ENCODE results near the gene TCF23.
A peak's percentile ranks its signal among the peaks of the same experiment; 100 is the strongest.

Gene TCF23

DNA sequence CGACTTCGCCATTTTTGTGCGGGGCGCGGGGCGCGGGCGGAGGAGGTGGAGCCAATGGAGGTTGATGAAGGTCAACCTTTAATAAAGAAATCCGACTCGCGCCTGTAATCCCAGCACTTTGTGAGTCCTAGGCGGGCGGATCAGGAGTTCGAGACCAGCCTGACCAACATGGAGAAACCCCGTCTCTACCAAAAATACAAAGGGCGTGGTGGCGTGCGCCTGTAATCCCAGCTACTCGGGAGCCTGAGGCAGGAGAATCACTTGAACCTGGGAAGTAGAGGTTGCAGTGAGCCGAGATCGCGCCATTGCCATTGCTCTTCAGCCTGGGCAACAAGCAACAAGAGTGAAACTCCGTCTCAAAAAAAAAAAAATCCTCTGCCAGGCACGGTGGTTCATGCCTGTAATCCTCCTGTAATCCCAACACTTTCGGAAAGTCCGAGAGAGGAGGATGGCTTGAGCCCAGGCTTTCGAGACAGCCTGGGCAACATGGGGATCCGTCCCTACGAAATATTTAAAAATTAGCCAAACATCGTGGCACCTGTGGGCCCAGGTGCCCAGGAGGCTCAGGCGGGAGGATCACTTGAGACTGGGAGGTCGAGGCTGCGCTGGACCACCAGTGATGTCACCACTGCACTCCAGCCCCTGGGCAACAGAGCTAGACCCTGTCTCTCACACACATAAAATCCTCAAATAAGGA, 13.9 kb upstream of the TCF23 start:
- Histone ChIP-seq H3K9ac (ENCODE audit: low read length) (peak overlapping the region; percentile 60), H3K27me3 (ENCODE audit: control insufficient read depth in 1 of 2, insufficient read depth in 1 of 2, low read length in 2 of 2) (peaks cover 3 to 10% of the 10 kb centered on the region in 2 experiments), H3K4me1 (ENCODE audit: control insufficient read depth, insufficient read depth, low read depth, low read length) (peaks cover 17% of the 10 kb centered on the region), H2BK120ac (ENCODE audit: low read depth, low read length) (no peak overlapping the region), H3K27ac (ENCODE audit: low read length, poor library complexity, severe bottlenecking) (no peak overlapping the region), H3K23ac (ENCODE audit: low read length in 2 of 2) (no peak overlapping the region), H2BK12ac (ENCODE audit: low read length in 2 of 2) (no peak overlapping the region), H2BK5ac (ENCODE audit: low read depth, low read length, poor library complexity, severe bottlenecking) (no peak overlapping the region), H4K91ac (ENCODE audit: low read length) (peak overlapping the region; percentile 19), H3K4me3 (ENCODE audit: insufficient read depth in 1 of 2, low read depth in 1 of 2, low read length in 2 of 2) (peak overlapping the region in 1 of 2 experiments; percentile 93), H3K36me3 (ENCODE audit: control insufficient read depth in 1 of 2, insufficient read depth in 2 of 2, low read depth in 1 of 2, low read length in 2 of 2) (peaks cover 33 to 34% of the 10 kb centered on the region in 2 experiments), H3K18ac (ENCODE audit: low read depth in 1 of 2, low read length in 2 of 2) (no peak overlapping the region), H3K4me2 (ENCODE audit: low read length, poor library complexity, severe bottlenecking) (peak overlapping the region; percentile 44), H2BK15ac (ENCODE audit: low read depth, poor library complexity, severe bottlenecking) (peak overlapping the region; percentile 62), H2AK5ac (ENCODE audit: low read length, severe bottlenecking) (no peak overlapping the region), H3K4ac (ENCODE audit: low read depth in 1 of 2, low read length in 2 of 2) (no peak overlapping the region), H2AFZ (ENCODE audit: low read depth, low read length) (peak overlapping the region; percentile 60), H4K8ac (ENCODE audit: low read length) (peak overlapping the region; percentile 21), H3K79me1 (replicated peaks; ENCODE audit: low read length, poor library complexity, severe bottlenecking) (peaks cover 23% of the 10 kb centered on the region), H3K9me3 (ENCODE audit: control insufficient read depth, low read length) (no peaks in the 10 kb centered on the region), H3K14ac (ENCODE audit: low read length in 2 of 2) (no peak overlapping the region)
- 55% methylated on average over 32 of the region's 33 CpGs for WGBS
- no peak for DNase-seq

DNA sequence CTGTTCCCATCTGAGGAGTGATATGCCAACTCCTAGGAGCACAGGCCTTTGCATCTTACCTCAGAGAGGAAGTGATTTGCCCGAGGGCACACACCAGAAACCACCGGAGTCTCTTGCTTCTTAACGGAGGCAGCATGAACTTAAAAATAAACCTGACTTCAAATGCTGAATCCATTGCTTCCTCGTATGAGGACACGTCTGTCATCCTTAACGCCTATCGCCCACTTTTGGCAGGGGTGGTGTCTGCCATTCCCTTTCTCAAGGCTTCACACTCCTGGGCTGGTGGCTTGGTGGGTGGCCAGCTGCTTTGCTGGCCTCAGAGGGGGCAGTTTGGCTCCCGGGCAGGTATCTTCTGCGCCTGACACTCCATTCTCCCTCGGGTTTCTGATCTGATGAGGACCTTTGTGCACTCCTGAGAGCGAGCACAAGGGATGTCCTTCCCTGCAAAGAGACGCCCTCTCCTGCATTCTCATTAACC, 13.3 kb upstream of the TCF23 start:
- Histone ChIP-seq H3K4ac (ENCODE audit: low read depth in 1 of 2, low read length in 2 of 2) (no peak overlapping the region), H3K9me3 (ENCODE audit: control insufficient read depth, low read length) (no peaks in the 10 kb centered on the region), H2BK15ac (ENCODE audit: low read depth, poor library complexity, severe bottlenecking) (no peak overlapping the region), H4K8ac (ENCODE audit: low read length) (no peak overlapping the region), H4K91ac (ENCODE audit: low read length) (no peak overlapping the region), H2BK12ac (ENCODE audit: low read length in 2 of 2) (no peak overlapping the region), H3K14ac (ENCODE audit: low read length in 2 of 2) (no peak overlapping the region), H3K36me3 (ENCODE audit: control insufficient read depth in 1 of 2, insufficient read depth in 2 of 2, low read depth in 1 of 2, low read length in 2 of 2) (peaks cover 27 to 29% of the 10 kb centered on the region in 2 experiments), H3K18ac (ENCODE audit: low read depth in 1 of 2, low read length in 2 of 2) (no peak overlapping the region), H3K27ac (ENCODE audit: low read length, poor library complexity, severe bottlenecking) (no peak overlapping the region), H3K23ac (ENCODE audit: low read length in 2 of 2) (no peak overlapping the region), H3K79me1 (replicated peaks; ENCODE audit: low read length, poor library complexity, severe bottlenecking) (peaks cover 20% of the 10 kb centered on the region), H3K4me1 (ENCODE audit: control insufficient read depth, insufficient read depth, low read depth, low read length) (peaks cover 17% of the 10 kb centered on the region), H3K4me2 (ENCODE audit: low read length, poor library complexity, severe bottlenecking) (no peak overlapping the region), H2AFZ (ENCODE audit: low read depth, low read length) (no peak overlapping the region), H3K4me3 (ENCODE audit: insufficient read depth in 1 of 2, low read depth in 1 of 2, low read length in 2 of 2) (no peak overlapping the region), H2BK120ac (ENCODE audit: low read depth, low read length) (no peak overlapping the region), H2AK5ac (ENCODE audit: low read length, severe bottlenecking) (no peak overlapping the region), H2BK5ac (ENCODE audit: low read depth, low read length, poor library complexity, severe bottlenecking) (no peak overlapping the region), H3K27me3 (ENCODE audit: control insufficient read depth in 1 of 2, insufficient read depth in 1 of 2, low read length in 2 of 2) (peaks cover 3 to 10% of the 10 kb centered on the region in 2 experiments), H3K9ac (ENCODE audit: low read length) (no peak overlapping the region)
- DNase-seq, result no peak
- WGBS, result 97% methylated on average over 12 of the region's 12 CpGs

DNA sequence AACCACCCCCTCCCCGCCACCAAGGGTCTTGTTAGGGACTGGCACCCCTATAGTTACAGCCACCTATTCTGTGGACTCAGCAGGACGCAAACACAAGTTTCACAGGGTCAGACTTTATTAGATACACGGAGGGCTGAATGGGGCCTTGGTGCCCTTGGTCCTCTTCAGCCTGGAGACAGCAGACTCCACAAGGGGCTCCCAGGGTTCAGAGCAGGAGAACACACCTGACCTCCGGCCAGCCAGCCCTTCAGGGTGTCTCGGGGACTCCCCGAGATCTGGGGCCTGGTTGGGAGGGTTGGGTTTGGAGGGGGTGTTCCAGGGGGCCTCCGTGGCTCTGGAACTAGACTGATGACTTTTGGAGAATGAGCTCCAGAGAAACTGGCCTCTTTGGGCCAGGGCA, 12.1 kb upstream of the TCF23 start:
- H3K4me3 ChIP-seq (ENCODE audit: insufficient read depth in 1 of 2, low read depth in 1 of 2, low read length in 2 of 2), result no peak overlapping the region
- no peak overlapping the region for H3K9ac ChIP-seq (ENCODE audit: low read length)
- no peaks in the 10 kb centered on the region for H3K9me3 ChIP-seq (ENCODE audit: control insufficient read depth, low read length)
- H3K79me1 ChIP-seq (replicated peaks; ENCODE audit: low read length, poor library complexity, severe bottlenecking), result peaks cover 19% of the 10 kb centered on the region
- no peak overlapping the region for H3K23ac ChIP-seq (ENCODE audit: low read length in 2 of 2)
- H2BK5ac ChIP-seq (ENCODE audit: low read depth, low read length, poor library complexity, severe bottlenecking), result no peak overlapping the region
- H3K36me3 ChIP-seq (ENCODE audit: control insufficient read depth in 1 of 2, insufficient read depth in 2 of 2, low read depth in 1 of 2, low read length in 2 of 2), result peaks cover 15 to 17% of the 10 kb centered on the region in 2 experiments
- no peak overlapping the region for H3K4me2 ChIP-seq (ENCODE audit: low read length, poor library complexity, severe bottlenecking)
- no peak overlapping the region for H4K8ac ChIP-seq (ENCODE audit: low read length)
- no peak overlapping the region for H3K27ac ChIP-seq (ENCODE audit: low read length, poor library complexity, severe bottlenecking)
- no peak overlapping the region for H3K14ac ChIP-seq (ENCODE audit: low read length in 2 of 2)
- DNase-seq, result no peak
- no peak overlapping the region for H3K4ac ChIP-seq (ENCODE audit: low read depth in 1 of 2, low read length in 2 of 2)
- peaks cover 3 to 10% of the 10 kb centered on the region in 2 experiments for H3K27me3 ChIP-seq (ENCODE audit: control insufficient read depth in 1 of 2, insufficient read depth in 1 of 2, low read length in 2 of 2)
- H2BK15ac ChIP-seq (ENCODE audit: low read depth, poor library complexity, severe bottlenecking), result no peak overlapping the region
- no peak overlapping the region for H3K18ac ChIP-seq (ENCODE audit: low read depth in 1 of 2, low read length in 2 of 2)
- no peak overlapping the region for H2AK5ac ChIP-seq (ENCODE audit: low read length, severe bottlenecking)
- H2BK12ac ChIP-seq (ENCODE audit: low read length in 2 of 2), result no peak overlapping the region
- H4K91ac ChIP-seq (ENCODE audit: low read length), result no peak overlapping the region
- H2AFZ ChIP-seq (ENCODE audit: low read depth, low read length), result no peak overlapping the region
- H2BK120ac ChIP-seq (ENCODE audit: low read depth, low read length), result no peak overlapping the region
- WGBS, result 89% methylated on average over 7 of the region's 7 CpGs
- H3K4me1 ChIP-seq (ENCODE audit: control insufficient read depth, insufficient read depth, low read depth, low read length), result peaks cover 13% of the 10 kb centered on the region

DNA sequence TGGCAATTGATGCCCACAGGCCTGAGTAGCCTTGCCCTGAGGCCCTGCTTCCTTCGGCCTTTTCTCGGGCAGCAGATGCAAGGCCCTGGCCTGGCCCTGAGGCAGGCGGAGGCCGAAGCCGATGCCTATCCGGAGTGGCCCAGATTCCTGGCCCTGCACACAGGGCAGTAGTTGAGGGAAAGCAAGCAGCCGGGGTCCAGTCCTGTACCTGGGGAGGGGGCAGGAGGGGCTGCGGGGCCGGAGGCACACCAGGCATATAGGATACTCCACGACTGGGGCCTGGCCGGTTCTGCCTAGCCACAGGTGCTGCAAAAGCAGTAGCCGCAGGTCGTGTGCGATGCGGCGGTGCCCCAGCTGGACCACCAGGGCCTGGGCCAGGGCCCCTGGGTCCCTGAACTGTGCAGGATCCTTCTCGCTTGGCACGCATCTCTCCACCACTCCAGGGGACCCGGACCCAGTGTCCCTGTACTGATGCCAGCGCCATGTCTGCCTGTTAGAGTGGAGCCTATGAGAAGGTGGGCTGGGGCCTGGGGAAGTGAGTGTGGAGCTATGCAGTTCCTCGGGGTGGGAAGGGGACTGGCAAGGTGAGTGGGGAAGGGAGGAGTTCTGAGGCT, 11.4 kb upstream of the TCF23 start:
- no peak overlapping the region for H2BK120ac ChIP-seq (ENCODE audit: low read depth, low read length)
- no peak overlapping the region for H3K18ac ChIP-seq (ENCODE audit: low read depth in 1 of 2, low read length in 2 of 2)
- H2AK5ac ChIP-seq (ENCODE audit: low read length, severe bottlenecking), result no peak overlapping the region
- peaks cover 8 to 10% of the 10 kb centered on the region in 2 experiments for H3K36me3 ChIP-seq (ENCODE audit: control insufficient read depth in 1 of 2, insufficient read depth in 2 of 2, low read depth in 1 of 2, low read length in 2 of 2)
- 93% methylated on average over 21 of the region's 21 CpGs for WGBS
- no peak overlapping the region for H3K27ac ChIP-seq (ENCODE audit: low read length, poor library complexity, severe bottlenecking)
- H3K9me3 ChIP-seq (ENCODE audit: control insufficient read depth, low read length), result no peaks in the 10 kb centered on the region
- peaks cover 3 to 10% of the 10 kb centered on the region in 2 experiments for H3K27me3 ChIP-seq (ENCODE audit: control insufficient read depth in 1 of 2, insufficient read depth in 1 of 2, low read length in 2 of 2)
- H3K4me3 ChIP-seq (ENCODE audit: insufficient read depth in 1 of 2, low read depth in 1 of 2, low read length in 2 of 2), result no peak overlapping the region
- no peak overlapping the region for H3K4ac ChIP-seq (ENCODE audit: low read depth in 1 of 2, low read length in 2 of 2)
- H3K14ac ChIP-seq (ENCODE audit: low read length in 2 of 2), result no peak overlapping the region
- no peak overlapping the region for H2BK5ac ChIP-seq (ENCODE audit: low read depth, low read length, poor library complexity, severe bottlenecking)
- H3K23ac ChIP-seq (ENCODE audit: low read length in 2 of 2), result no peak overlapping the region
- H2BK12ac ChIP-seq (ENCODE audit: low read length in 2 of 2), result no peak overlapping the region
- no peak overlapping the region for H2AFZ ChIP-seq (ENCODE audit: low read depth, low read length)
- no peak overlapping the region for H4K91ac ChIP-seq (ENCODE audit: low read length)
- H3K79me1 ChIP-seq (replicated peaks; ENCODE audit: low read length, poor library complexity, severe bottlenecking), result peaks cover 13% of the 10 kb centered on the region
- H4K8ac ChIP-seq (ENCODE audit: low read length), result no peak overlapping the region
- H3K9ac ChIP-seq (ENCODE audit: low read length), result no peak overlapping the region
- peaks cover 11% of the 10 kb centered on the region for H3K4me1 ChIP-seq (ENCODE audit: control insufficient read depth, insufficient read depth, low read depth, low read length)
- no peak overlapping the region for H3K4me2 ChIP-seq (ENCODE audit: low read length, poor library complexity, severe bottlenecking)
- DNase-seq, result no peak
- peak overlapping the region; percentile 64 for H2BK15ac ChIP-seq (ENCODE audit: low read depth, poor library complexity, severe bottlenecking)
